Activated CD4-positive, alpha-beta T cell treated with anti-CD3 and anti-CD28 coated beads for 4 hours (primary cell): ENCODE data around the gene PIWIL4.
"Not testable (repeated sequence)": the region's sequence is repeated elsewhere in the genome, so short reads cannot be mapped to it uniquely, and the experiment has no call there.

Experiments
- DNase-seq, 2 donors: peaks; one replicate each; pipeline ENCODE4 v3.0.0-alpha.2; 2020

PIWIL4 gene

GRCh38 chr11:94639901-94640721, 72.9 kb downstream of the PIWIL4 start:
- DNase-seq = no peak

- DNase-seq = no peak
Measured at GRCh38 chr11:94641167-94641761, 74.1 kb downstream of the PIWIL4 start.

- DNase-seq = not testable (repeated sequence)
Measured at GRCh38 chr11:94643186-94643585, 76.0 kb downstream of the PIWIL4 start.

- DNase-seq = no peak
Measured at GRCh38 chr11:94647926-94648325, 80.8 kb downstream of the PIWIL4 start.

- no peak for DNase-seq
Measured at GRCh38 chr11:94648789-94649188, 81.6 kb downstream of the PIWIL4 start.

- DNase-seq = no peak
Measured at GRCh38 chr11:94649254-94649653, 82.1 kb downstream of the PIWIL4 start.

GRCh38 chr11:94649964-94650623, 82.9 kb downstream of the PIWIL4 start:
- no peak for DNase-seq

GRCh38 chr11:94650756-94651155, 83.6 kb downstream of the PIWIL4 start:
- no peak for DNase-seq

- DNase-seq = no peak
Measured at GRCh38 chr11:94652735-94653284, 85.6 kb downstream of the PIWIL4 start.

GRCh38 chr11:94653561-94653960, 86.4 kb downstream of the PIWIL4 start:
- no peak for DNase-seq

- no peak for DNase-seq
Measured at GRCh38 chr11:94654201-94654600, 87.0 kb downstream of the PIWIL4 start.

- no peak for DNase-seq
Measured at GRCh38 chr11:94655291-94655690, 88.1 kb downstream of the PIWIL4 start.

- no peak for DNase-seq
Measured at GRCh38 chr11:94655956-94656355, 88.8 kb downstream of the PIWIL4 start.

GRCh38 chr11:94656968-94657367, 89.8 kb downstream of the PIWIL4 start:
- DNase-seq = no peak

GRCh38 chr11:94657629-94658028, 90.5 kb downstream of the PIWIL4 start:
- DNase-seq = no peak

GRCh38 chr11:94658386-94658785, 91.2 kb downstream of the PIWIL4 start:
- DNase-seq = no peak

- DNase-seq = no peak
Measured at GRCh38 chr11:94658888-94659287, 91.7 kb downstream of the PIWIL4 start.

- DNase-seq = no peak
Measured at GRCh38 chr11:94661444-94661843, 94.3 kb downstream of the PIWIL4 start.

- no peak for DNase-seq
Measured at GRCh38 chr11:94662065-94662779, 95.1 kb downstream of the PIWIL4 start.

- no peak for DNase-seq
Measured at GRCh38 chr11:94662846-94663390, 95.8 kb downstream of the PIWIL4 start.

GRCh38 chr11:94664346-94664745, 97.2 kb downstream of the PIWIL4 start:
- no peak for DNase-seq

- no peak for DNase-seq
Measured at GRCh38 chr11:94665116-94665659, 98.0 kb downstream of the PIWIL4 start.
